GM21381 (cell line): ENCODE data around the gene OR51B4.
A peak's percentile ranks its signal among the peaks of the same experiment; 100 is the strongest.
"Not testable (repeated sequence)": the region's sequence is repeated elsewhere in the genome, so short reads cannot be mapped to it uniquely, and the experiment has no call there.

ENCODE experiments used
- ATAC-seq: cut with Tn5 transposase; IDR thresholded peaks from one replicate; pipeline ENCODE4 v1.9.1; 2021; ENCODE audit warnings: mild to moderate bottlenecking, moderate library complexity; ENCODE audit not compliant: unreplicated experiment

The OR51B4 gene

GRCh38 chr11:5297721-5298323 lies 3.9 kb downstream of the OR51B4 start:
- no peak for ATAC-seq

- not testable (repeated sequence) for ATAC-seq
Observed at GRCh38 chr11:5294342-5294995, 7.3 kb downstream of the OR51B4 start.

GRCh38 chr11:5293028-5293427 lies 8.7 kb downstream of the OR51B4 start:
- no peak for ATAC-seq

GRCh38 chr11:5291207-5291838 lies 10.4 kb downstream of the OR51B4 start:
- ATAC-seq: peak; percentile 93

GRCh38 chr11:5290106-5290505 lies 11.6 kb downstream of the OR51B4 start:
- no peak for ATAC-seq

GRCh38 chr11:5289696-5290095 lies 12.1 kb downstream of the OR51B4 start:
- no peak for ATAC-seq

- ATAC-seq: no peak
Observed at GRCh38 chr11:5288906-5289550, 12.7 kb downstream of the OR51B4 start.

- ATAC-seq: no peak
Observed at GRCh38 chr11:5288108-5288905, 13.4 kb downstream of the OR51B4 start.

- ATAC-seq: no peak
Observed at GRCh38 chr11:5286901-5287300, 14.8 kb downstream of the OR51B4 start.

GRCh38 chr11:5286351-5286750 lies 15.4 kb downstream of the OR51B4 start:
- ATAC-seq: no peak

GRCh38 chr11:5285703-5286340 lies 15.9 kb downstream of the OR51B4 start:
- ATAC-seq: no peak

- ATAC-seq: no peak
Observed at GRCh38 chr11:5284637-5285036, 17.1 kb downstream of the OR51B4 start.

- ATAC-seq: no peak
Observed at GRCh38 chr11:5283882-5284281, 17.9 kb downstream of the OR51B4 start.

- ATAC-seq: no peak
Observed at GRCh38 chr11:5283086-5283485, 18.7 kb downstream of the OR51B4 start.

- no peak for ATAC-seq
Observed at GRCh38 chr11:5282628-5283027, 19.1 kb downstream of the OR51B4 start.

- ATAC-seq: no peak
Observed at GRCh38 chr11:5281596-5281995, 20.1 kb downstream of the OR51B4 start.

GRCh38 chr11:5280582-5281102 lies 21.1 kb downstream of the OR51B4 start:
- ATAC-seq: peak; percentile 94

- no peak for ATAC-seq
Observed at GRCh38 chr11:5279471-5280090, 22.2 kb downstream of the OR51B4 start.

- no peak for ATAC-seq
Observed at GRCh38 chr11:5277807-5278382, 23.9 kb downstream of the OR51B4 start.

- no peak for ATAC-seq
Observed at GRCh38 chr11:5276697-5277096, 25.0 kb downstream of the OR51B4 start.
